Sigmoid colon (tissue), 4 donors: Measurements from ENCODE around the gene ADAMTS6.

Experiments used
- CTCF ChIP-seq, 4 experiments: fragments of 450-650 bp in 3 of 4; fragments of 200-600 bp in 1 of 4; IDR thresholded peaks; one replicate each; pipeline ENCODE4 v1.5.1; 2016 to 2019; ENCODE audit warnings: antibody characterized with exemption in 4 of 4, mild to moderate bottlenecking in 3 of 4, moderate library complexity in 2 of 4
- POLR2A ChIP-seq, 2 donors: fragments of 450-650 bp; IDR thresholded peaks; one replicate each; pipeline ENCODE4 v1.6.1; 2016; ENCODE audit warnings: antibody characterized with exemption in 2 of 2, mild to moderate bottlenecking in 2 of 2, moderate library complexity in 2 of 2
- POLR2AphosphoS5 ChIP-seq, 4 donors: sonication (generic); formaldehyde crosslinking; IDR thresholded peaks; one replicate each; pipeline ENCODE4 v1.6.1; 2017; ENCODE audit warnings: antibody characterized with exemption in 4 of 4

- TF ChIP-seq POLR2AphosphoS5 (IDR thresholded peaks at IDR 0.05) (no peak), CTCF (IDR thresholded peaks at IDR 0.05) (no peak), POLR2A (IDR thresholded peaks at IDR 0.05) (no peak)
Measured at GRCh38 chr5:65506961-65507360, 25.2 kb upstream of the ADAMTS6 start.
